ENCODE data around the gene CDH22. TPM values are rescaled to one million over a fixed set of nuclear protein-coding genes. Genes with fewer than 3 reads are reported as not detected.

Gene CDH22
- total RNA-seq, 2 experiments from 2014 or later: not detected

GRCh38 chr20:46156065-46156464 is 152.2 kb downstream of the CDH22 start:
- no peaks in the 10 kb centered on the region for H3K36me3 Mint-ChIP-seq (ENCODE audit: low read depth)
- ChIA-PET POLR2A (no interaction called here), CTCF (no interaction called here)

GRCh38 chr20:46154796-46155195 is 153.5 kb downstream of the CDH22 start:
- no peak overlapping the region for H3K27ac Mint-ChIP-seq
- no peaks in the 10 kb centered on the region for H3K4me1 Mint-ChIP-seq
- peaks cover 4% of the 10 kb centered on the region for H3K27me3 Mint-ChIP-seq
- ChIA-PET CTCF (interaction anchor here (0.6 kb wide), 1 partner anchor 1996 kb away, joined by 4 read pairs; no protein-coding TSS in a partner anchor), POLR2A (no interaction called here)
- H3K4me3 Mint-ChIP-seq: no peak overlapping the region
- DNase-seq: no peak
- H3K9me3 Mint-ChIP-seq: no peaks in the 10 kb centered on the region
- H3K36me3 Mint-ChIP-seq (ENCODE audit: low read depth): no peaks in the 10 kb centered on the region

More at GRCh38 chr20:46156065-46156464, 152.2 kb downstream of the CDH22 start:
- Mint-ChIP-seq H3K27ac (no peak overlapping the region), H3K9me3 (no peaks in the 10 kb centered on the region), H3K27me3 (peaks cover 4% of the 10 kb centered on the region), H3K4me3 (no peak overlapping the region), H3K4me1 (no peaks in the 10 kb centered on the region)
- no peak for DNase-seq

GRCh38 chr20:46154305-46154704 is 154.0 kb downstream of the CDH22 start:
- H3K27me3 Mint-ChIP-seq: peaks cover 4% of the 10 kb centered on the region
- ChIA-PET POLR2A (no interaction called here), CTCF (interaction anchor here (0.6 kb wide), 1 partner anchor 1996 kb away, joined by 4 read pairs; no protein-coding TSS in a partner anchor)
- no peak overlapping the region for H3K27ac Mint-ChIP-seq
- no peaks in the 10 kb centered on the region for H3K36me3 Mint-ChIP-seq (ENCODE audit: low read depth)
- no peaks in the 10 kb centered on the region for H3K9me3 Mint-ChIP-seq
- H3K4me3 Mint-ChIP-seq: no peak overlapping the region
- DNase-seq: no peak
- no peaks in the 10 kb centered on the region for H3K4me1 Mint-ChIP-seq

GRCh38 chr20:46152824-46153586 is 155.3 kb downstream of the CDH22 start:
- ChIA-PET POLR2A (interaction anchor here (0.6 kb wide), 1 partner anchor 46 kb away, joined by 4 read pairs; no protein-coding TSS in a partner anchor), CTCF (interaction anchor here (0.7 to 1.5 kb wide), 3 partner anchors 9 to 19 kb away, joined by 3 read pairs; no protein-coding TSS in a partner anchor)
- Mint-ChIP-seq H3K36me3 (ENCODE audit: low read depth) (no peaks in the 10 kb centered on the region), H3K9me3 (no peaks in the 10 kb centered on the region), H3K27ac (no peak overlapping the region), H3K27me3 (peaks cover 4% of the 10 kb centered on the region), H3K4me3 (no peak overlapping the region), H3K4me1 (no peaks in the 10 kb centered on the region)
- DNase-seq: no peak

- Mint-ChIP-seq H3K4me3 (no peak overlapping the region), H3K4me1 (no peaks in the 10 kb centered on the region), H3K9me3 (no peaks in the 10 kb centered on the region), H3K27ac (no peak overlapping the region), H3K36me3 (ENCODE audit: low read depth) (no peaks in the 10 kb centered on the region), H3K27me3 (peaks cover 4% of the 10 kb centered on the region)
- CTCF ChIA-PET: interaction anchor here (0.7 to 1.5 kb wide), 4 partner anchors 10 to 241 kb away, joined by 3 read pairs; no protein-coding TSS in a partner anchor
- POLR2A ChIA-PET: no interaction called here
- peak; percentile 22 for DNase-seq
These were observed 156.4 kb downstream of the CDH22 start for GRCh38 chr20:46151936-46152335.

- ChIA-PET POLR2A (no interaction called here), CTCF (no interaction called here)
- Mint-ChIP-seq H3K27ac (no peak overlapping the region), H3K27me3 (peaks cover 4% of the 10 kb centered on the region), H3K4me1 (no peaks in the 10 kb centered on the region), H3K4me3 (no peak overlapping the region), H3K36me3 (ENCODE audit: low read depth) (no peaks in the 10 kb centered on the region), H3K9me3 (no peaks in the 10 kb centered on the region)
- DNase-seq: no peak
These were observed 157.4 kb downstream of the CDH22 start for GRCh38 chr20:46150943-46151342.

GRCh38 chr20:46148313-46149208 is 159.7 kb downstream of the CDH22 start:
- ChIA-PET CTCF (interaction anchor here (1.6 kb wide), 1 partner anchor 28 kb away, joined by 5 read pairs; no protein-coding TSS in a partner anchor), POLR2A (no interaction called here)
- DNase-seq: no peak
- no peaks in the 10 kb centered on the region for H3K36me3 Mint-ChIP-seq (ENCODE audit: low read depth)
- no peak overlapping the region for H3K27ac Mint-ChIP-seq
- no peaks in the 10 kb centered on the region for H3K4me1 Mint-ChIP-seq
- H3K4me3 Mint-ChIP-seq: no peak overlapping the region
- no peaks in the 10 kb centered on the region for H3K9me3 Mint-ChIP-seq
- peaks cover 2% of the 10 kb centered on the region for H3K27me3 Mint-ChIP-seq

- ChIA-PET POLR2A (no interaction called here), CTCF (interaction anchor here (1.0 kb wide), 1 partner anchor 1749 kb away, joined by 3 read pairs; no protein-coding TSS in a partner anchor)
- H3K27ac Mint-ChIP-seq: no peak overlapping the region
- H3K9me3 Mint-ChIP-seq: no peaks in the 10 kb centered on the region
- H3K4me1 Mint-ChIP-seq: no peaks in the 10 kb centered on the region
- H3K27me3 Mint-ChIP-seq: peaks cover 17% of the 10 kb centered on the region
- DNase-seq: no peak
- H3K4me3 Mint-ChIP-seq: no peak overlapping the region
- no peaks in the 10 kb centered on the region for H3K36me3 Mint-ChIP-seq (ENCODE audit: low read depth)
These were observed 162.6 kb downstream of the CDH22 start for GRCh38 chr20:46145713-46146112.

- CTCF ChIA-PET: interaction anchor here (0.6 kb wide), 1 partner anchor 267 kb away, joined by 3 read pairs; no protein-coding TSS in a partner anchor
- H3K4me3 Mint-ChIP-seq: no peak overlapping the region
- H3K27me3 Mint-ChIP-seq: peaks cover 17% of the 10 kb centered on the region
These were observed 163.8 kb downstream of the CDH22 start for GRCh38 chr20:46144432-46145025.

GRCh38 chr20:46142124-46142523 is 166.2 kb downstream of the CDH22 start:
- POLR2A ChIA-PET: no interaction called here
- CTCF ChIA-PET: no interaction called here
- Mint-ChIP-seq H3K36me3 (ENCODE audit: low read depth) (no peaks in the 10 kb centered on the region), H3K27me3 (peaks cover 17% of the 10 kb centered on the region), H3K27ac (no peak overlapping the region), H3K4me1 (no peaks in the 10 kb centered on the region), H3K9me3 (no peaks in the 10 kb centered on the region), H3K4me3 (no peak overlapping the region)
- DNase-seq: no peak

More at GRCh38 chr20:46144432-46145025, 163.8 kb downstream of the CDH22 start:
- Mint-ChIP-seq H3K27ac (no peak overlapping the region), H3K36me3 (ENCODE audit: low read depth) (no peaks in the 10 kb centered on the region), H3K4me1 (no peaks in the 10 kb centered on the region), H3K9me3 (no peaks in the 10 kb centered on the region)
- POLR2A ChIA-PET: no interaction called here
- no peak for DNase-seq

- Mint-ChIP-seq H3K4me3 (no peak overlapping the region), H3K4me1 (no peaks in the 10 kb centered on the region)
- CTCF ChIA-PET: no interaction called here
These were observed 168.3 kb downstream of the CDH22 start for GRCh38 chr20:46139908-46140482.

GRCh38 chr20:46139266-46139889 is 168.9 kb downstream of the CDH22 start:
- Mint-ChIP-seq H3K9me3 (no peaks in the 10 kb centered on the region), H3K27ac (no peak overlapping the region), H3K27me3 (peaks cover 21% of the 10 kb centered on the region), H3K36me3 (ENCODE audit: low read depth) (no peaks in the 10 kb centered on the region), H3K4me3 (no peak overlapping the region), H3K4me1 (no peaks in the 10 kb centered on the region)
- ChIA-PET CTCF (no interaction called here), POLR2A (no interaction called here)
- no peak for DNase-seq

More at GRCh38 chr20:46139908-46140482, 168.3 kb downstream of the CDH22 start:
- DNase-seq: no peak
- H3K27me3 Mint-ChIP-seq: peaks cover 21% of the 10 kb centered on the region
- H3K27ac Mint-ChIP-seq: no peak overlapping the region
- H3K36me3 Mint-ChIP-seq (ENCODE audit: low read depth): no peaks in the 10 kb centered on the region
- POLR2A ChIA-PET: no interaction called here
- no peaks in the 10 kb centered on the region for H3K9me3 Mint-ChIP-seq

All from activated CD4-positive, alpha-beta T cell treated with anti-CD3 and anti-CD28 coated beads, Interleukin-2, amount 10 ng/mL, durations not matched to agents 7 days and 5 days (primary cell).